Measurements from ENCODE around the gene SMAD2.
"Not testable (repeated sequence)": the region's sequence is repeated elsewhere in the genome, so short reads cannot be mapped to it uniquely, and the experiment has no call there.

The SMAD2 gene

GRCh38 chr18:47930199-47930930 lies at the start of gene SMAD2:
Gene SMAD2 (minus strand): TSS chr18:47930659. CDS start chr18:47896756, 33,903 bp downstream.
- in situ Hi-C loops (cut with MboI; ENCODE audit: low sequenced_read_pairs), result no loop called here

GRCh38 chr18:47979611-47980200 lies 49.2 kb upstream of the SMAD2 start:
- in situ Hi-C loops (cut with MboI; ENCODE audit: low sequenced_read_pairs), result no loop called here

GRCh38 chr18:47978603-47979002 lies 48.1 kb upstream of the SMAD2 start:
- in situ Hi-C loops (cut with MboI; ENCODE audit: low sequenced_read_pairs), result no loop called here

GRCh38 chr18:47978141-47978540 lies 47.7 kb upstream of the SMAD2 start:
- in situ Hi-C loops (cut with MboI; ENCODE audit: low sequenced_read_pairs), result no loop called here

- in situ Hi-C loops (cut with MboI; ENCODE audit: low sequenced_read_pairs), result no loop called here
These were observed 45.2 kb upstream of the SMAD2 start for GRCh38 chr18:47975701-47976100.

- in situ Hi-C loops (cut with MboI; ENCODE audit: low sequenced_read_pairs), result no loop called here
These were observed 44.6 kb upstream of the SMAD2 start for GRCh38 chr18:47975105-47975504.

- in situ Hi-C loops (cut with MboI; ENCODE audit: low sequenced_read_pairs), result no loop called here
These were observed 40.4 kb upstream of the SMAD2 start for GRCh38 chr18:47970664-47971531.

- in situ Hi-C loops (cut with MboI; ENCODE audit: low sequenced_read_pairs), result no loop called here
These were observed 39.4 kb upstream of the SMAD2 start for GRCh38 chr18:47969816-47970215.

- in situ Hi-C loops (cut with MboI; ENCODE audit: low sequenced_read_pairs), result no loop called here
These were observed 38.3 kb upstream of the SMAD2 start for GRCh38 chr18:47968721-47969120.

GRCh38 chr18:47968006-47968676 lies 37.7 kb upstream of the SMAD2 start:
- in situ Hi-C loops (cut with MboI; ENCODE audit: low sequenced_read_pairs), result no loop called here

- in situ Hi-C loops (cut with MboI; ENCODE audit: low sequenced_read_pairs), result no loop called here
These were observed 33.6 kb upstream of the SMAD2 start for GRCh38 chr18:47964053-47964452.

- in situ Hi-C loops (cut with MboI; ENCODE audit: low sequenced_read_pairs), result not testable (repeated sequence)
These were observed 30.5 kb upstream of the SMAD2 start for GRCh38 chr18:47961003-47961402.

- in situ Hi-C loops (cut with MboI; ENCODE audit: low sequenced_read_pairs), result no loop called here
These were observed 23.0 kb upstream of the SMAD2 start for GRCh38 chr18:47953471-47953931.

- in situ Hi-C loops (cut with MboI; ENCODE audit: low sequenced_read_pairs), result no loop called here
These were observed 20.1 kb upstream of the SMAD2 start for GRCh38 chr18:47950511-47950910.

GRCh38 chr18:47949202-47949601 lies 18.7 kb upstream of the SMAD2 start:
- in situ Hi-C loops (cut with MboI; ENCODE audit: low sequenced_read_pairs), result no loop called here

- in situ Hi-C loops (cut with MboI; ENCODE audit: low sequenced_read_pairs), result no loop called here
These were observed 16.4 kb upstream of the SMAD2 start for GRCh38 chr18:47946889-47947288.

GRCh38 chr18:47944972-47945852 lies 14.8 kb upstream of the SMAD2 start:
- in situ Hi-C loops (cut with MboI; ENCODE audit: low sequenced_read_pairs), result no loop called here

GRCh38 chr18:47936952-47937351 lies 6.5 kb upstream of the SMAD2 start:
- in situ Hi-C loops (cut with MboI; ENCODE audit: low sequenced_read_pairs), result no loop called here

GRCh38 chr18:47935321-47936055 lies 5.0 kb upstream of the SMAD2 start:
- in situ Hi-C loops (cut with MboI; ENCODE audit: low sequenced_read_pairs), result no loop called here
